ENCODE measurements around the gene LRRN4CL.

- no peak for TF ChIP-seq CTCF (IDR thresholded peaks at IDR 0.05)
- TF ChIP-seq POLR2A (IDR thresholded peaks at IDR 0.05), result no peak
- TF ChIP-seq POLR2AphosphoS5 (IDR thresholded peaks at IDR 0.05), result no peak
Observed at GRCh38 chr11:62654297-62654696, 35.0 kb downstream of the LRRN4CL start.
